Activated naive CD8-positive, alpha-beta T cell (primary cell): ENCODE results near the gene NNT.
"Not testable (repeated sequence)": the region's sequence is repeated elsewhere in the genome, so short reads cannot be mapped to it uniquely, and the experiment has no call there.

ENCODE experiments used
- H3K27ac Mint-ChIP-seq: one replicate; pipeline ENCODE4 v1.8.0; 2021; ENCODE audit warnings: mixed read lengths
- H3K27me3 Mint-ChIP-seq: one replicate; pipeline ENCODE4 v1.8.0; 2021; ENCODE audit warnings: mixed read lengths
- H3K36me3 Mint-ChIP-seq: one replicate; pipeline ENCODE4 v1.8.0; 2021; ENCODE audit warnings: mixed read lengths
- H3K4me1 Mint-ChIP-seq: one replicate; pipeline ENCODE4 v1.8.0; 2021; ENCODE audit warnings: low read depth, mixed read lengths
- H3K4me3 Mint-ChIP-seq: one replicate; pipeline ENCODE4 v1.8.0; 2021; ENCODE audit warnings: mild to moderate bottlenecking, mixed read lengths
- H3K9me3 Mint-ChIP-seq: one replicate; pipeline ENCODE4 v1.8.0; 2021; ENCODE audit warnings: low read depth, mixed read lengths

NNT gene

DNA sequence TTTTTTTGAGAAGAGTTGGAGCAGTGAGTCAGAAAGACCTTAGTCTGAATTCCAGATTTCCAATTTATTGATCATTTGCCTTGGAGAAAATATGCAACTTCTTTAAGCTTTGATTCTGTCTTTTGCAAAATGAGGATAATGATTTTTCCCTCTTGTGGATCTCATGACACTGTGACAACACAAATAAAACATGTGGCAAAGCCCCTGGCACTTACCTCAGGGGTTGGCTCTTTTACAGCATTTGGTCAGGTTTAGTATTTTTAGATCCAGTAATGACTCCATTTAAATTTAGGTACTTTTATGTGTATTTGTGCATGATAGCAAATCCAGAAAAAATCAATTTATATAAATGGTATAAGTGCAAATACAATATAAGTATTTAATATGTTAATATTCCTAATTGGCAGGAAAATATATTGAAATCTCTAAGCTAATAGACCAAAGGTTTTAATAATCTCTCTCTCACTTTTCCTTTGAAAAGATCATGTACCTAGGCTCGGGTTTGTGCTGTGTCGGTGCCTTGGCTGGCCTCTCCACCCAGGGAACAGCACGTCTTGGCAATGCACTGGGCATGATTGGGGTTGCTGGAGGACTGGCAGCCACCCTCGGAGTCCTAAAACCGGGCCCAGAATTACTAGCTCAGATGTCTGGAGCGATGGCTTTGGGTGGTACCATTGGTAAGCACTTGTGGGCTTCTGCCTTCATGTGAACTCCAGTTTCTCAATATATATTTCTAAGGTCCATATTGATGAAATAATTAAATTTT, 49.7 kb downstream of the NNT start:
- H3K9me3 Mint-ChIP-seq = no peaks in the 10 kb centered on the region
- no peaks in the 10 kb centered on the region for H3K27me3 Mint-ChIP-seq
- peaks cover 30% of the 10 kb centered on the region for H3K36me3 Mint-ChIP-seq
- H3K27ac Mint-ChIP-seq = no peak overlapping the region
- no peak overlapping the region for H3K4me3 Mint-ChIP-seq
- no peaks in the 10 kb centered on the region for H3K4me1 Mint-ChIP-seq

DNA sequence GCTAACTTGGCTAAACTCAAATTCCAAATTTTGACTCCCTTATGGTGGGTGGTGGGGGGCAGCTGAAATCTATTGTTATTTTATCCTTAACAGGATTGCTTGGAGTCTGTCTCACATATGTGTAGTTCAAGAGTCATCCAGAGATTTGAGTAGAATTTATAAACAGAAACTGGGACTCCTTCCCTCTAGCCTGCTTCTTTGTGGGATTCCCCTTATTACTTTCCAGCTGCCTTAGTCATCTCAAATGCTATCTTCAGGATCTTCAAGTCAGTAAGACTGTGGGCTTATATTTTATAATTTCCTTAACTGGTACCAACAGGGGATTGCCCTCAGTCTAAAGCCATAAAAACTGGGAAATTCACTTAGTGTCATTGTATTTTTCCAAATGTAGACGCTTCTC, 55.5 kb downstream of the NNT start:
- Mint-ChIP-seq H3K9me3 (peaks cover 3% of the 10 kb centered on the region), H3K36me3 (peaks cover 44% of the 10 kb centered on the region), H3K4me3 (no peak overlapping the region), H3K27ac (no peak overlapping the region), H3K4me1 (no peaks in the 10 kb centered on the region), H3K27me3 (no peaks in the 10 kb centered on the region)

DNA sequence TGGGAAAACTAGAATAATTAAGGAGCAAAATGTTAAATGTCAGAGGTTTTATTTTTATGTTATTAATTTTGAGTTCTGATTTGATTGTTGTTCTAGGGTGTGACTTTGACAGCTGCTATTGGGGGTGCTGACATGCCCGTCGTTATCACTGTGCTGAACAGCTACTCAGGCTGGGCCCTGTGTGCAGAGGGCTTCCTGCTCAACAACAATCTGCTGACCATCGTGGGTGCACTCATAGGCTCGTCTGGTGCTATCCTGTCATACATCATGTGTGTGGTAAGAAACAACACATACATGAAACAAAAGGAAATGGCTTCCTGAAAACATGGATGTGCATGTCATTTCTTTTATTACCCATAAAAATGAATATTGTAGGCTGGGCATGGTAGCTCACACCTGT, 56.1 kb downstream of the NNT start:
- Mint-ChIP-seq H3K9me3 (peaks cover 3% of the 10 kb centered on the region), H3K4me1 (no peaks in the 10 kb centered on the region), H3K4me3 (no peak overlapping the region), H3K27me3 (no peaks in the 10 kb centered on the region), H3K27ac (no peak overlapping the region), H3K36me3 (peaks cover 46% of the 10 kb centered on the region)

DNA sequence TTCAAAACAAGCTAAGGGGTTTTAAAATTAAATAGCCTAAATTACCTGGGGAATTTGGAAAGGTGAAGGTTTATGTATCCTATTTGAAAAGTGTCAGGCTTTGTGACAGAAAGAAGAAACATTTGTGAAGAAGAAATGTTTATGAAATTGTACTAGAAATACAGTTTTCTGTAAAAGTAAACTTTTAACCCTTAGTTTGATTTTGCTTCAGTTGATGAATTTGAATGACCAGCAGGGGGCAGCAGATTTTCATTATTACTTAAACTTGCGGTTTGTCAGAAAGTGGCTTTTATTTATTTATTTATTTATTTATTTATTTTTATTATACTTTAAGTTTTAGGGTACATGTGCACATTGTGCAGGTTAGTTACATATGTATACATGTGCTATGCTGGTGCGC, 58.1 kb downstream of the NNT start:
- H3K36me3 Mint-ChIP-seq = peaks cover 39% of the 10 kb centered on the region
- H3K27me3 Mint-ChIP-seq = no peaks in the 10 kb centered on the region
- H3K9me3 Mint-ChIP-seq = peaks cover 3% of the 10 kb centered on the region
- no peaks in the 10 kb centered on the region for H3K4me1 Mint-ChIP-seq
- H3K4me3 Mint-ChIP-seq = no peak overlapping the region
- H3K27ac Mint-ChIP-seq = no peak overlapping the region

DNA sequence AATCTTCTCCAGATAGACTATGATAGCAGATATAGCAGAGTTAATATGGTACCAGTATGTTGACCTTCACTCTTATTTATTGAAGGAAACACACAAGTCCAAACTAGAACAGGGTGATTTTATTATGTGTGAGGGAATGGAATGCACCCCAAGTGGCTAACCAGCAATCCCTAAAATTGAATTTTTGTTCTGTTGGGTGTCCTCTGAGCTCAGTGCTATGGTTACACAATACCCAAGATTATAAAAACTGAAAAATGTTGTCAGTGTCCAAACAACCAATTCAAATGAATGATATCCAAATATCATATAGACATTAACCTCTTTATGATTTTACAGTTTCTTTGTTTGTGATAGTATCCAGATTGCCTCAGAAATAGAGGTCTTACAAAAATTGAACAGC, 60.9 kb downstream of the NNT start:
- no peak overlapping the region for H3K4me3 Mint-ChIP-seq
- H3K4me1 Mint-ChIP-seq = peaks cover 3% of the 10 kb centered on the region
- H3K27ac Mint-ChIP-seq = no peak overlapping the region
- peaks cover 3% of the 10 kb centered on the region for H3K9me3 Mint-ChIP-seq
- H3K27me3 Mint-ChIP-seq = no peaks in the 10 kb centered on the region
- H3K36me3 Mint-ChIP-seq = peaks cover 25% of the 10 kb centered on the region

DNA sequence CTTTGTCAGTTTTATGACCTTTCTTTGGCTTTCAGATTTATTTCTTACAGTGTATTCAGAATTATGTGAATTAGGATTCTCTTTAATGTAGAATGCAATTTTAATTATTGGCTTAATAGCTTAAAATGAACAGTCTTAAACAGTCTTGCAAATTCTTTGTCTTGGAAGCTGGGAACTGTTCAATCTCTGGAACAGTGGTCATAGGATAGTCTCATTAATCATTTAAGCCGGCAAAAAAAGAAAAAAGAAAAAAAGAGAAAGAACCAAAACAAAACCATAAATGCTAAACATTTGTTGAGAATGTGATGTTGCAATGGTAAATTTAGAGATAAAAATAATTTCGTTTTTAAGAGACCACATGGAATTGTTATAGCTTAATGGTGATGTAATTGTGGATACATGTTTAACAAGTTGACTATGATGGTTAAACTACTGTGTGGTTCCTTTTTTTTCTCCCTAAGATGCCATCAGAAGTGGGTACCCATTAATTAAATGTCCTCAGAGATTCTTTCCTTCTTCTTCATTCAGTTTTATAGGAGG, 61.6 kb downstream of the NNT start:
- Mint-ChIP-seq H3K9me3 (peaks cover 3% of the 10 kb centered on the region), H3K4me3 (no peak overlapping the region), H3K36me3 (peaks cover 25% of the 10 kb centered on the region), H3K27me3 (no peaks in the 10 kb centered on the region), H3K4me1 (peaks cover 3% of the 10 kb centered on the region), H3K27ac (no peak overlapping the region)

DNA sequence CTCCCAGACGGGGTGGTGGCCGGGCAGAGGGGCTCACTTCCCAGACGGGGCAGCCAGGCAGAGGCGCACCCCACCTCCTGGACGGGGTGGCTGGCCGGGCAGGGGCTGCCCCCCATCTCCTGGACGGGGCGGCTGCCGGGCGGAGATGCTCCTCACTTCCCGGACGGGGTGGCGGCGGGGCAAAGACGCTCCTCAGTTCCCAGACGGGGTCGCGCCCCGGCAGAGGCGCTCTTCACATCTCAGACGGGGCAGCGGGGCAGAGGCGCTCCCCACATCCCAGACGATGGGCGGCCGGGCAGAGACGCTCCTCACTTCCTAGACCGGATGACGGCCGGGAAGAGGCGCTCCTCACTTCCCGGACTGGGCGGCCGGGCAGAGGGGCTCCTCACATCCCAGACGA, 62.8 kb downstream of the NNT start:
- H3K4me3 Mint-ChIP-seq, H3K27ac Mint-ChIP-seq, H3K27me3 Mint-ChIP-seq, H3K9me3 Mint-ChIP-seq, H3K4me1 Mint-ChIP-seq: not testable (repeated sequence)
- peaks cover 18% of the 10 kb centered on the region for H3K36me3 Mint-ChIP-seq

DNA sequence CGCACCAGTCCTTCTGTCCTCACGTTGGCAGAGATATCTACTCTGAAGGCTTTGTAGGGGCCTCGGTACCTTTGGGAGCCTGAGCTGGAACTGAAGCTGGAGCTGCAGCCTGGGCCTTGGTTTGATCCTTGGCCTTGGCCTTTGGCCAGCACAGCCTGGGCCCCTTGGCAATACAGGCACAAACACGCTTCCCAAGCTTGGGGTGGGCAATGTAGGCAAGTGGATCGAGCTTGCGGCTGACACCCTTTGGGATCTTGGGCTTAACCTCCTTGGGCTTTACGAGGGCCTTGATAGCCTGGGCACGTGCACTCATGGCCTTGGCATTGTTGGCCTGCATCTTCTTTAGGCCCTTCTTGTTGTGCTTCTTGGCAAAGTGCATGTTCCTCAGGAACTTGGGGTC, 63.7 kb downstream of the NNT start:
- not testable (repeated sequence) for H3K27ac Mint-ChIP-seq, H3K4me3 Mint-ChIP-seq, H3K27me3 Mint-ChIP-seq, H3K9me3 Mint-ChIP-seq
- Mint-ChIP-seq H3K36me3 (peaks cover 19% of the 10 kb centered on the region), H3K4me1 (peaks cover 13% of the 10 kb centered on the region)

DNA sequence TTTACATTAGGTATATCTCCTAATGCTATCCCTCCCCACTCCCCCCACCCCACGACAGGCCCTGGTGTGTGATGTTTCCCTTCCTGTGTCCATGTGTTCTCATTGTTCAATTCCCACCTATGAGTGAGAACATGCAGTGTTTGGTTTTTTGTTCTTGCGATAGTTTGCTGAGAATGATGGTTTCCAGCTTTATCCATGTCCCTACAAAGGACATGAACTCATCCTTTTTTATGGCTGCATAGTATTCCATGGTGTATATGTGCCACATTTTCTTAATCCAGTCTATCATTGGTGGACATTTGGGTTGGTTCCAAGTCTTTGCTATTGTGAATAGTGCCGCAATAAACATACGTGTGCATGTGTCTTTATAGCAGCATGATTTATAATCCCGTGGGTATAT, 64.4 kb downstream of the NNT start:
- H3K27ac Mint-ChIP-seq, H3K27me3 Mint-ChIP-seq, H3K4me3 Mint-ChIP-seq, H3K9me3 Mint-ChIP-seq: not testable (repeated sequence)
- peaks cover 13% of the 10 kb centered on the region for H3K4me1 Mint-ChIP-seq
- H3K36me3 Mint-ChIP-seq = peaks cover 17% of the 10 kb centered on the region

DNA sequence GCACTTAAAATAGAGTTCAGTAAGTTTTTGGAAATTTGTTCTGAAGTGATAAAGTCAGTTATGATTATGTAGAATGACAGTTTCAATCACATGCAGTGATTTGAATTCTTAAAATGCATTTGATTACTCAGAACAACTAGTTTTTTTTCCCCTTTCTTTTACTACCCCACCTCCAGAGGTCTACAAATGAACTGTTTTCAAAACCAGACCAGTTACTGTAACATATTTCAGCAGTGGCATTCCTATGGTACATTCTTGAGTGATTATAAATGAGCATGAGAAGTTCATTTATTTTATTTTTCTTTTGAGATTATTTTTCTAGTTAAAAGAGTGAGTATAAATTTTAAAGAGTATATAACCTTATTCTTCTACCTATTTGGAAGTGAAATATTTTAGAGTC, 71.6 kb downstream of the NNT start:
- H3K4me1 Mint-ChIP-seq = peaks cover 17% of the 10 kb centered on the region
- no peak overlapping the region for H3K27ac Mint-ChIP-seq
- peaks cover 13% of the 10 kb centered on the region for H3K36me3 Mint-ChIP-seq
- H3K9me3 Mint-ChIP-seq = no peaks in the 10 kb centered on the region
- no peaks in the 10 kb centered on the region for H3K27me3 Mint-ChIP-seq
- no peak overlapping the region for H3K4me3 Mint-ChIP-seq

DNA sequence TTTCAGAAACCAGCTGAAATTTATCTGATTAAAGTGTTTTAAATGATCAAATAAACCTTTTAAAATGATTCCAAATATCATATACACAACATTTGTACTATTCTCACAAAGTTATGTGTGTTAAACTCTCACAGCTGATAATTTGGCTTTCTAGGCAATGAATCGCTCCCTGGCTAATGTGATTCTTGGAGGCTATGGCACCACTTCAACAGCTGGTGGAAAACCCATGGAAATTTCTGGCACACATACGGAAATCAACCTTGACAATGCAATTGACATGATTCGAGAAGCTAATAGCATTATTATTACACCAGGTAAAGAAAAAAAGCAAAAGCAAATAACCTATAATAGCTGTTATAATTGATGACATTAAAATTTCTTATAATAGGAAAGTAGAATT, 72.4 kb downstream of the NNT start:
- Mint-ChIP-seq H3K36me3 (peaks cover 13% of the 10 kb centered on the region), H3K27me3 (no peaks in the 10 kb centered on the region), H3K9me3 (no peaks in the 10 kb centered on the region), H3K27ac (no peak overlapping the region), H3K4me3 (no peak overlapping the region), H3K4me1 (peaks cover 15% of the 10 kb centered on the region)

DNA sequence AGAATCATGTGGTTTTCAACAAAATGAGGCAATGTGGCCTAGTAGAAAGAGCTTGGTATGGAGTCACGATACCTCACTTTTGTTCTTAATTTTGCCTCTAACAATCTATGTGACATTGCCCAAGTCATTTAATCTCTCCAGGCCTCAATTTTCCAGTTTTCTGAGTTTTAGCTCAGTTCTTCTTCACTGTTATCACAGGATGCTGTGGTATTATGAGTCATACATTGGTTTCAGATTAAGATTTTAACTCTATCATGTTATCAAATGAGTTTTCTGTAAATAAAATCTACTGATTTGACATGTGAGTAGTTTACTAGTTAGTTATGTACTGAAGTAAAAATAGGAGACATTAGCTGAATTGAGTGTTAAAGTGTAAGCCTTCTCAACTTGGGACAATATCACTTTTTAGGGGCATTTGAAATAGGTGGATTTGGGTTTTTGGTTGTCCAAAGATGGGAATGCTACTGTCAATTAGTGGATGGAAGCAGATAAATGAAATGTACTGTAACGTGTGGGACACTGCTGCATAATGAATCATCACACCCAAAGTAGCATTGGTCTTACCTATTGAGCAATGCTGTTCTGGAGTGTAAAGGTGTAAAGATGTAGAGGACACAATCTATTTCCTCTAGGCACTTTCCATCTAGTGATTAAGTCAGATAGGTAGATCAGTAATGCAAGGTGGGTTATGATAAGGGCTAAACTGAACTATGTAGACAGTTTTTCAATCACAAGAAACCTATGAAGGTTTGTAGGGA, 73.3 kb downstream of the NNT start:
- Mint-ChIP-seq H3K27ac (no peak overlapping the region), H3K36me3 (peaks cover 16% of the 10 kb centered on the region), H3K9me3 (no peaks in the 10 kb centered on the region)

DNA sequence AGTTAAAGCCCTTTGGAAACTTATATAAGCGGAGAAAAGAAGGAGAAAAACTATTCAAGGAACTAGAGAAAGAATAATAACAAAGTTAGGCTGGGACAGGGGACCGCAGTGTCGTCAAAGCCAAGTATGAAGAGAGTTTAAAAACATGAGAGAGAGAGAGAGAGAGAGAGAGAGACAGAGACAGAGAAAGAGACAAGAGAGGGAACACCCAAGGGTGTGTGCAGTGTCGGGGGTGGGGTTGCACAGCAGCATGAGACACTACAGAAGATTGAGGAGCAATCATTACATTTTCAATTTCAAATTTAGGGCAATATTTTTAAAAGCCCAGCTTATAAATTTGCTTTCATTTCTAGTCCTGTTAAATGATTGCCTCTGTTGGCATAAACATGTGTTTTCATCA, 74.3 kb downstream of the NNT start:
- H3K27me3 Mint-ChIP-seq = no peaks in the 10 kb centered on the region
- no peak overlapping the region for H3K27ac Mint-ChIP-seq
- no peak overlapping the region for H3K4me3 Mint-ChIP-seq
- peaks cover 15% of the 10 kb centered on the region for H3K36me3 Mint-ChIP-seq
- H3K4me1 Mint-ChIP-seq = peaks cover 8% of the 10 kb centered on the region
- no peaks in the 10 kb centered on the region for H3K9me3 Mint-ChIP-seq

More for the DNA sequence above, 73.3 kb downstream of the NNT start:
- Mint-ChIP-seq H3K4me1 (peaks cover 8% of the 10 kb centered on the region), H3K4me3 (no peak overlapping the region), H3K27me3 (no peaks in the 10 kb centered on the region)

DNA sequence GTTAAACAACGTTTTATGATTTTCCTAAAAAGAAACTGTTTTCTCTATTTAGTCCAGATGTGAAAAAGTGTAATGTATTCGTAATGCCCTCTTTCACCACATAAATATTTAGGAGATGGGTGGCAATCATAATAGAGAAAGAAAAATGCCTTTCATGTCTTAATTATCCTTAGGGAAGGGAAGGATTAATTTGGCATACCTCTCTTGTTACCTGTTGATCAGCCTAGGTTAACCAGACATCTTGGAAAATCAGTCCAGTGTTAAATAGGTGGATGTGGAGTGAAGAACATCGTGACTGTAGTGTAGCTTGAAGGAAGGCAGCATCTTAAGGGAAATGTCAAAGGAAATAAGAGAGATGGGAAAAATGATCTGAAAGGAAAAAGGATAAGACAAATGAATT, 76.2 kb downstream of the NNT start:
- no peaks in the 10 kb centered on the region for H3K9me3 Mint-ChIP-seq
- no peaks in the 10 kb centered on the region for H3K27me3 Mint-ChIP-seq
- H3K36me3 Mint-ChIP-seq = peaks cover 19% of the 10 kb centered on the region

DNA sequence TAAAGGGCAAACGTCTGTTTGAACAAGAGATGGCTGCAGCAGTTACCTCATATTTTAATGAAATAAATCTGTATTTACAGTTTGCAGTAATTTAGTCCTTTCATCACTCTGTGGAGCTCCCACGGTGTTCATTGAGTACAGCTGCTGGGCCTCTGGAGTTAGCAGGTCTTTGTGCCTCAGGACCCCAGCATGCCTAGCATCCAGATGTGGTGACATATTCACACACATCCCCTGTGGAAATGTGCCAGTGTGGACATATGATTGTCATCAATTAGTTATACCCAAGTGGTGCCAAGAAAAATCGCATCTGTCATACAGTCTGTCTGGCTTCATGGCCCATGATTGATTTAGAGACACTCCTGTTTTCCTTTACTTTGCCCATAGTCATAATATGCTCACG, 77.3 kb downstream of the NNT start:
- Mint-ChIP-seq H3K4me1 (peaks cover 9% of the 10 kb centered on the region), H3K9me3 (no peaks in the 10 kb centered on the region), H3K27ac (no peak overlapping the region), H3K36me3 (peaks cover 16% of the 10 kb centered on the region), H3K4me3 (no peak overlapping the region), H3K27me3 (no peaks in the 10 kb centered on the region)

More for the DNA sequence above, 76.2 kb downstream of the NNT start:
- Mint-ChIP-seq H3K4me3 (no peak overlapping the region), H3K27ac (no peak overlapping the region), H3K4me1 (peaks cover 8% of the 10 kb centered on the region)
